ACHN (cell line): ENCODE results near the gene ZNF846.
"Not testable (repeated sequence)": the region's sequence is repeated elsewhere in the genome, so short reads cannot be mapped to it uniquely, and the experiment has no call there.

Source experiments
- DNase-seq: peaks from one replicate; pipeline ENCODE4 v3.0.0-alpha.2; 2015
- in situ Hi-C: cut with HindIII; loops from 2 replicates; pipeline ENCODE4 v1.10.0; 2017; ENCODE audit warnings: low sequenced_read_pairs, low pct_ligation_motif_present, low pct_unique_long_range_greater_than_20kb

The ZNF846 gene

DNA sequence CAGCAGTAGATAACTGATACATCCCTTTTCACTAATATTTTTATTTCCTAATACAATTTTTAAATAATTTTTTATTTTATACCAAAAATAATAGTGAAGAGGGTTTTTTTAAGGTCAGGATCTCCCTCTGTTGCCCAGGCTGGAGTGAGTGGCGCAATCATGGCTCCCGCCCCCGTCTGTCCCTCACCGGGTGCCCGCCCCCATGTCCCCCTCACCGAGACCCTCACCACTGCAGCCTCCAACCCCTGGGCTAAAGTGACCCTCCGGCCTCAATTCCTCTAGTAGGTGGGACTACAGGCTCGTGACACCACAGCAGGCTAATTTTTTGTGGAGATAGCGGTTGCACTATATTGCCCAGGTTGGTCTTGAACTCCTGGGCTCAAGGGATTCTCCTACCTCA is 17.8 kb upstream of the ZNF846 start:
- in situ Hi-C loops = no loop called here
- DNase-seq = no peak

DNA sequence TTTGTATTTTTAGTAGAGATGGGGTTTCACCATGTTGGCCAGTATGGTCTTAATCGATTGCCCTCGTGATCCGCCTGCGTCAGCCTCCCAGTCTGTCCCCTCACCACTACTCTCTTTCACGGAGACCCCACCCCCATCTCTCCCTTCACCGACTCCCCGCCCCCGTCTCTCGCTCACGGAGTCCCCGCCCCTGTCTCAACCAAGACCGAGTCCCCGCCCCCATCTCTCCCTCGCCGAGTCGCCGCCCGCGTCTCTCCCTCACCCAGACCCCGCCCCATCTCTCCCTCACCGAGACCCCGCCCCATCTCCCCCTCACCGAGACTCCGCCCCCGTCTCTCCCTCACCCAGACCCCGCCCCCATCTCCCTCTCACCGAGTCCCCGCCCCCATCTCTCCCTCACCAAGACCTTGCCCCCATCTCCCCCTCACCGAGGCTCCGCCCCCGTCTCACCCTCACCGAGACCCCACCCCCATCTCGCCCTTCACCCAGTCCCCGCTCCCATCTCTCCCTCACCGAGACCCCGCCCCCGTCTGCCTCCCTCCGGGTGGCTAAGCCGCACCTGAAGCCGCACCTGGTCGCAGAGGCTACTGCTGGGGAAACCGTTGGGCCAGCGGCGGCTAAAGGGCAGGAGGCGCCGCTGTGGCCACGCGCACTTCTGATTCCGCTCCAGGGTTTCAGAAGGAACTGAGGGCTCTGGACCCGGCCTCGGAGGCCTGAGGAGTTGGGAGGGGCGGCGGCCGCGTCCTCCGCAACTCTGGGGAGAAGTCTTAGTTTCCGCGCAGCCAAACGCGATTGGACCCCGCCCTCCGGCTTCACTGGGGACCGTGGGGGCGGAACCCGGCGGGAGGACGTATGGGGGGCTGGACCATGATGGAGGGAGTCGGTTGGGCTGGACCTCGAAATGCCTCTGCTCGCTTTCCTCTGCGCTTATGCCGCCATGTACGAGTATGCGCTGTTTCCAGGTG is 17.1 kb upstream of the ZNF846 start:
- DNase-seq = peak; percentile 62
- in situ Hi-C loops = no loop called here

DNA sequence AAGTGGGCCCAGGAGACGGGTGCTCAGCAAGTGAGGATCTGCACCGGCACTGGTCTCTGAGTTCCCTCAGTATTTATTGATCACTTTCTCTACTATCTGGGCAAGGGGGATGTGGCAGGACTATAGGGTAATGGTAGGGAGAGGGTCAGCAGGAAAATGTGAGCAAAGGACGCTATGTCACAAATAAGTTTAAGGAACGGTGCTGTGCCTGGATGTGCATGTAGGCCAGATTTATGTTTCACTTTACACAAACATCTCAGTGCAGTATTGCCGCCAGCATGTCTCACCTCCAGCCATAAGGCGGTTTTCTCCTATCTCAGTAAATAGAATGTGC is 15.6 kb upstream of the ZNF846 start:
- DNase-seq, in situ Hi-C loops: not testable (repeated sequence)

DNA sequence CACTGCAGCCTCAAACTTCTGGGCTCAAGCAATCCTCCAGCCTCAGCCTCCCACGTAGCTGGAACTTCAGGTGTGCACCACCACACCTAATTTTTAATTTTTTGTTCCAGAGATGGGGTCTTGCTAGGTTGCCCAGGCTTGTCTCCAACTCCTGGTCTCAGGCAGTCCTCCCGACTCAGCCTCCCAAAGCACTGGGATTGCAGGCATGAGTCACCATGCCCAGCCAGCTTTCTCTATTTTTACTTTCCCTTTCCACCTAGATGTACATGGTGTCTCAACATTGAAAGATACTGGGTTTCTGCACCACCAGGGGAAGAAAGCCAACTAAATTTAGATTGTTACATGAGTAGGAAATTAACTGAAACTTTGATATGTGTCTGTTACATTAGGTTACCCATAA is 13.8 kb upstream of the ZNF846 start:
- in situ Hi-C loops = no loop called here
- no peak for DNase-seq

DNA sequence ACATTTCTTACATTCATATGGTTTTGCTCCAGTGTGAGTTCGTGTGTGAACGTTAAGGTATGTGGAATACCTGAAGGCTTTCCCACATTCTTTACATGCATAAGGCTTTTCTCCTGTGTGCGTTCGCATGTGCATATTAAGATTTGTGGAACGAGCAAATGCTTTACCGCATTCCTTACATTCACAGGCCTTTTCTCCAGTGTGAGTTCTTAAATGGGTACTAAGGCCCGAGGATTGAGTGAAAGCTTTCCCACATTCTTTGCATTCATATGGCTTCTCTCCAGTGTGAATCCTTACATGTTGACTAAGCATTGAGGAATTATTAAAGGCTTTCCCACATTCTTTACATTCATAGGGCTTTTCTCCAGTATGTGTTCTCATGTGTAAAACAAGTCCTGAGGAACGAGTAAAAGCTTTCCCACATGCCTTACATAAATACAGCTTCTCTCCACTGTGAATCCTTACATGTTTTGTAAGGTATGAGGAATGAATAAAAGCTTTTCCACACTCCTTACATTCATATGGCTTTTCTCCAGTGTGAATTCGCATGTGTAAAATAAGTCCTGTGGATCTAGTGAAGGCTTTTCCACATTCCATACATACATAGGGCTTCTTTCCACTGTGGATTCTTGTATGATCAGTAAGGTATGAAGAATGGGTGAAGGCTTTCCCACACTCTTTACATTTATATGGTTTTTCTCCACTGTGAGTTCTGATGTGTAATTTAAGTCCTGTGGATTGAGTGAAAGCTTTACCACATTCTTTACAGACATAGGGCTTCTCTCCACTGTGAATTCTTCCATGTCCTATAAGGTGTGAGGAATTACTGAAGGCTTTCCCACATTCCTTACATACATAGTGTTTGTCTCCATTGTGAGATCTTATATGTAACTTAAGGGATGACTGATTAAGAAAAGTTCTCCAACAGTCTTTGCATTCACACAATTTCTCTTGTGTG is 10.7 kb downstream of the ZNF846 start:
- in situ Hi-C loops = no loop called here
- DNase-seq = no peak

DNA sequence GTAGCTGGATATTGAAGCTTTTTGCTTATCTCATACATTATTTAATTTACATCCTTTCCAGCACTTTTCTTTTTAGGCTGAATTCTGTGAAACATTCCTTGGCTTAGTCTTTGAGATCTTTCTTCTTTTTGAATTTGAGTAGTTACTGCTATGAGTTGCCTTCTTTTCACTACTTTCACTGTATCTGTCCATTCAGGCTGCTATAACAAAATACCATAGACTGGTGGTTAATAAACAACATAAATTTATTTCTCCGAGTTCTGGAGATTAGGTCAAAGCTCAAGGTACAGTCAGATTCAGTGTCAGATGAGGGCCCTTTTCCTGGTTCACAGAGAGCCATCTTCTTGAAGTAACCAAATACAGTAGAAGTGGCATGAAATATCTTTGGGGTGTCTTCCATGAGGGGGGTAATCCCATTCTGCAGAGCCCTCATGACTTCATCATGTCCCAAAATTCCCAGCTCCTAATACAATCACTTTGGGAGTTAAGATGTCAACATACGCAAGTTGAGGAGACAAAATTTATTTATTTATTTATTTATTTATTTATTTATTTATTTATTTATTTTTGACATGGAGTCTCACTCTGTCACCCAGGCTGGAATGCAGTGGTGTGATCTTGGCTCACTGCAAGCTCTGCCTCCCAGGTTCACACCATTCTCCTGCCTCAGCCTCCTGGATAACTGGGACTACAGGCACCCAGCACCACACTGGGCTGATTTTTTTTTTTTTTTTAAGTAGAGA is 15.7 kb downstream of the ZNF846 start:
- in situ Hi-C loops = no loop called here
- no peak for DNase-seq

DNA sequence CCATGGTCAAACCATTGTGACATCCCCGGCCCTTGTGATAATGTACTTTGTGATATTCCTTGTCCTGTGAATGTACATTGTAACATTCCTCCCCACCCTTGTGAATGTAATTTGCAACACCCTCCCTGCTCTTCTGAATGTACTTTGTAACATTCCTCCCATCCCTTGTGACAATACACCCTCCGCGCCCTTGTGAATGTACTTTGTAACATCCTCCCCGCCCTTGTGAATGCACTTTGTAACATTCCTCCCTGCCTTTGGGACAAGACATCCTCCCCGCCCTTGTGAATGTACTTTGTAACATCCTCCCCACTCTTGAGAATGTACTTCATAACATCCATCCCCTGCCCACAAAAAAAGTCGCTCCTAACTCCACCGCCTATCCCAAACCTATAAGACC is 17.1 kb downstream of the ZNF846 start:
- DNase-seq = no peak
- in situ Hi-C loops = no loop called here

DNA sequence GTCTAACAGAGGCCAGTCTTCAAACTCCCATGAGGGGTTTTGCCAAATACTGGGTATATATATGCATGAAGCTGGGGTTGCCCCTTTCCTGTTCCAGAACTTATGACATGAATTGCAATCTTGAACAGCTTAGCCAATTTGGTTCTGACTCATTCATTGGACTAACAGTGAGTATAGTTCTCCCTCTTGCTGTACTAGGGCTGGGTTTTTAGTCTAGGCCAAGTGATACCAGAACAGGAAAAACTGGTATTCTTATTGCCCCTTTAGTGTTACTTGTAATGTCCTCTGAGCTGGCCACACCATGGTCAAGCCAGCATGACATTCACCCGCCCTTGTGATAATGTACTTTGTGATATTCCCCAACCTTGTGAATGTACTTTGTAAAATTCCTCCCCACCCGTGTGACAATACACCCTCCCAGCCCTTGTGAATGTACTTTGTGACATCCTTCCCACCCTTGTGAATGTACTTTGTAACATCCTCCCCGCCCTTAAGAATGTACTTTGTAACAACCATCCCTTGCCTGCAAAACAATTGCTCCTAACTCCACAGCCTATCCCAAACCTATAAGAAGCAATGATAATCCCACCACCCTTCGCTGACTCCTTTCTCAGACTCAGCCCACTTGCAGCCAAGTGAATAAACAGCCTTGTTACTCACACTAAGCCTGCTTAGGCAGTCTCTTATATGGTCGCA is 26.9 kb downstream of the ZNF846 start:
- DNase-seq = no peak
- in situ Hi-C loops = no loop called here

DNA sequence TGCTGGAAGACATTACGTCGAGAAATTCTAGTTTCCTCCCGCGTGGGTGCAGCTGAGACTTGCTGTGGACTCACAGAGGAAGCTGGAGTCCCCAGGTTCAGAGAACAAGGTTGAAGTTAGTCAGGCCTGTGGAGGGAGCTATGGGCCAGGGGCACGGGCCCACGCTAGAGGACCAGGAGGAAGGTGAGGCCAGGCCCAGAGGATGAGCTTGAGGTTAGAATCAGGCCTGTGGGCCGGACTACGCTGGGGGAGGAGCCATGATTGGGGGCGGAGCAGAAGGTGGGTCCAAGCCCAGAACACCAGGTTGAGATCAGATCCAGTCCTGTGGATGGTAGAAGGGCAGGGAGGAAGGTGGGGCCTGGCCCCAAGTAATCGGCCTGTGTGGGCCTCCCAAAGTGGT is 32.6 kb downstream of the ZNF846 start:
- no peak for DNase-seq
- in situ Hi-C loops = no loop called here

DNA sequence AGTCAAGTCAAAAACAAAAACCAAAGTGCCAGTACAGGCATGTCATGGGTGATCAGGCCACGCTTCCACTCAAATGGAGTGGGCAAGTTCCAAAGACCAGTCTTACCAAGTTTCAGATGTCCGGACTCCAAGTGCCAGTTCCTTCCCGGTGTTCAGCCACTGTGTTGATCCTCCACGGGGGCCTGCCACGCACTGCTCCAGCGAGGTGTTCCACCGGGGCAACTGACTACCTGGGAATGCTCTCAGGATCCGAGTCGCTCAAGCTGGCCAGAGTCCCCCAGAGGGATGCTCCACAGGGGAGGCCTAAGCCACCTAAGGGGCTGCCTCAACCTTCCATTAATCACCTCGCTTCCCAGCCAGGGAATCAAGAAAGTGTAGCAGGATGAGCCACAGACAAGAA is 38.5 kb downstream of the ZNF846 start:
- DNase-seq, in situ Hi-C loops: not testable (repeated sequence)

DNA sequence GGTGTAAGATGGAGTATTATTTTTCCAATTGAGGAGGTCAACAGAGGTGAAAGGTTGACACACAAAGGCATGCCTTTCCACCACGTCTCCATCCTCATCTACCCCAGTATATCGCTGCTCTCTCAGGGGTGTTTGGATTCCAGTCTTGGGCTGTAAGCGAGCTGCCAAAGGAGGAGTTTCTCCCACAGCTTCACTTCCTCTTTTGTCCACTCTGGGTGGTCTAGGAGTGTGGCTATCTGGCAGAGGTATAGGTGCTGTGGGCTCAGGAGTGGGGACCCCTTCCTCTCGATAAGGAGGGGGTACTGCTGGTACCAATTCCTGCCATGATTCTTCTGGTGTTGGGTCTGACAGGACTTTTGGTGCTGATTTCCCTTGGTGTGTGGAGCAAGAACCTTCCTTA is 39.4 kb downstream of the ZNF846 start:
- in situ Hi-C loops = no loop called here
- no peak for DNase-seq

DNA sequence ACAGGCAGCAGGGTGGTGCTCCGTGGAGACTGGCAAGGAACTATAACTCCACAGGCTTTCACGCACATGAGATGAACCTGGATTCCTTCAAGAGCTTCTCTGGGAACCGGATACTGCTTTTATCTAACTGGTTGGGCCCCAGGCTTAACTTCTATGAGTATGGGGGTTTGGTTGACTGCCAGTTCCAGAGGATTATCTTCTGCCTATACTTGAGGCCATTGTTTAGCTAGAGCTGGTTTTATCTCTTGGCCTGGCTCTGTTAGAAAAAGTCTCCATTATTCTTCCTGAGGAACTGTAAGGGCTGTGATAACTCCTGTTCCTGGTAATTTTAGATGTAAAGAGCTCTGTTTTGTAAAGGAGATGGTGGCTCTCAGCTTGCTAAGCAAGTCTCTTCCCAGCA is 40.9 kb downstream of the ZNF846 start:
- no peak for DNase-seq
- in situ Hi-C loops = no loop called here

DNA sequence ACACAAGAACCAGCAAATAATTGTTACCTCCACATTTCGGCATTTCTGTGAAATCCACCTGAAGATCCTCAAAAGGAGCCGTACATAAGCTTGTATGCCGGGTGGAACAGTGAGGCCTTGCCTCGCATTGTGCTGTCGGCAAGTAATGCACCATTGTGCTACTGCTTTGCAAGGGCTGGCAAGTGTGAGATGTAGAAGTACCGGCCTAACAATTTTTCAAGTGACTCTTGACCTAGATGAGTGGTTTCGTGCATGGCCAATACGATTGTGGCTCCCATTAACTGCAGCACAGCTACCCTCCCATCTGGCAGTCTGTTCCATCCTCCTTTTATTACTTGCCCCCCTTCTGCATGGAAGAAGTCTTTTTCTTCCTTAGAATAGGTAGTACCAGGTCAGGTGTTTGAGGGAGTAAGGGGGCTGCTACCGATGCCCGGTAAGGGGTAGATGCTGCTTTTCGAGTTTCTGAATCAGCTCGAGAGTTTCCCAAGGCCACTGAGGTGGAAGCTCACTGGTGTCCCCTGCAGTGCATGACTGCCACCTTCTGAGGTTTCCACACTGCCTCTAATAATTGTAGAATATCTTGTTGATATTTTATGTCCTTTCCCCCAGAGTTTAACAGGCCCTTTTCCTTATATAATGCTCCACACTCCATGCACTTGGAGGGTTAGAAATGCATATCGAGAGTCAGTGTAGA is 42.9 kb downstream of the ZNF846 start:
- in situ Hi-C loops, DNase-seq: not testable (repeated sequence)

DNA sequence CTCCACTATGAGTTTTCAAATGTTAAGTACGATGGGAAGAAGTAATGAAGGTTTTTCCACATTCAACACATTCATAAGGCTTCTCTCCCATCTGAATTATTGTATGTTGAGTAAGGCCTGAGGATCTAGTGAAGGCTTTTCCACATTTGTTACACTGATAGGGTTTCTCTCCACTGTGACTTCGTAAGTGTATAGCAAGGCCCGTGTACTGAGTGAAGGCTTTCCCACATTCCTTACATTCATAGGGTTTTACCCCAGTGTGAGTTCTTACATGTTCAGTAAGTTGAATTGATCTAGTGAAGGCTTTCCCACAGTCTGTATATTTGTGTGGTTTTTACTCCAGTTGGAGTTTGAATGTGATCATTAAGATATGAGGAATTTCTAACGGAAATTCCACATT is 44.4 kb downstream of the ZNF846 start:
- in situ Hi-C loops = no loop called here
- no peak for DNase-seq

DNA sequence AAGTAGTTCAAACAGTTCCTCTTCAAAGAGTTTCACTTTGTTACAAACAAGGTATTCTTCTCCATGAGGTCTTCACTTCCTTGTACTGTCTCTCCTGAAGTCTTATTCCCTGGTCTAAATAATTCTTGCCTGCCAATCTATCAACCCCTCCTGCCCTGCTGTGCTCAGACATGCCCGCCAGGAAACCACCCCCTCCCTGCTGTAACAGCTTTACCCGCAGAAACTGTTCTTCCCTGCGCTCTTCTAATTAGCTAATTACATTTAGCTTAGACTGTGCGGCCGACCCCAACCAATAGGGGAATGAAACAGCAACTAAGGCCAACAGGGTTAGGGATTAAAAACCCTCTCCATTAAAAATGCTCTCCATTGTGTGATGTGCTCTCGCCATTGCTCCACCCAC is 46.7 kb downstream of the ZNF846 start:
- DNase-seq = no peak
- in situ Hi-C loops = no loop called here

DNA sequence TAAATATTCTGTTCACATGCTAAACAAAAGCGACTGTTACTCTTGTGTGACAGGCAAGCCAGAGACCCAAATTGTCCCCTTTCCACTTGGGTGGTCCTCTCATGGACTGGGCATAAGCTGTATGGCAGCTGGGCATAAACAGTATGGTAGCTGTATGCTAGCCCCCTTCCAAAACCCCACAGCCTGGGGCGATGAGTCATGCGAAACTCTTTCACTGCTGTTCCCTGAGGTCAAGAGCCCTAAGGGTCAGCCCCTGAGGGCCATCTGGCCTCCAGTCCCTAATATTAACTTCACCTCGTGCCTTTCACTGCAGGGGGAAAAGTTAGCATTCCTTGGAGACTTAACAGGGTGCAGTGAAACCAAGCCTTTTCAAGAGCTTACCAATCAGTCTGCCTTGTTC is 48.0 kb downstream of the ZNF846 start:
- no peak for DNase-seq
- in situ Hi-C loops = no loop called here

DNA sequence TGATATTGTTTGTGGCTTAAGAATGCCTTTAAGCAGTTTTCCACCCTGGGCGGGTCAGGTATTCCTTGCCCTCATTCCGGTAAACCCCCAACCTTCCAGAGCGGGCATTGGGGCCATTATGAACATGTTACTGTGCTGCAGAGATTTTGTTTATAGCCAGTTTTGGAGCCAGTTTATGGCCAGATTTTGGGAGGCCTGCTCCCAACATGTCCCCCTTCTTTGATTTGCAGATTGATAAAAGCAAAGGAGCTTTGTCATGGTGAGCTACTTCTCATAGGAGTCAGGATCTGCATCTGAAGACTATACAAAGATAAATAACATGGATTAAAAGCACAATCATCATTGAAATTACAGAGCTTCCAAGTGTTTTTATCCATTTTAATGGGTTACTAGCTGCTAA is 56.7 kb downstream of the ZNF846 start:
- in situ Hi-C loops = no loop called here
- no peak for DNase-seq

DNA sequence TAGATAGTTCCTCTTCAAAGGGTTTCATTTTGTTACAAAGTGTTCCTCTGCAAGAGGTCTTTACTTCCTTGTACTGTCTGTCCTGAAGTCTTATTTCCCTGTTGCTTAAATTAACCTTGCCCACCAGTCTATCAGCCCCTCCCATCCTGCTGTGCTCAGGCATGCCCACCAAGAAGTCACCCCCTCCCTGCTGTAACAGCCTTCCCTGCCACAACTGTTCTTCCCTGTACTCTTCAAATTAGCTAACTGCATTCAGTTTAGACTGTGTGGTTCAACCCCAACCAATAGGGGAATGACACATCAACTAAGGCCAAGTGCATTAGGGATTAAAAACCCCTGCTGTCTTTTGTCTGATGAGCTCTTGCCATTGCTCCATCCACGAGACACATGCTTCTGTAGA is 59.2 kb downstream of the ZNF846 start:
- in situ Hi-C loops = no loop called here
- DNase-seq = no peak
